Measurements from ENCODE around the gene CSMD2. TPM values are rescaled to one million over a fixed set of nuclear protein-coding genes. Genes with fewer than 3 reads are reported as not detected.
"Not testable (repeated sequence)": the region's sequence is repeated elsewhere in the genome, so short reads cannot be mapped to it uniquely, and the experiment has no call there.

CSMD2 gene
- total and polyA plus RNA-seq, 7 donors: under 0.01 to 0.83 (median 0.16) TPM

GRCh38 chr1:34113362-34113761 is 51.7 kb downstream of the CSMD2 start:
- H3K9me3 ChIP-seq: peaks cover 0 to 6% (median 0%) of the 10 kb centered on the region in 4 donors
- no peaks in the 10 kb centered on the region for H3K36me3 ChIP-seq
- no peak for TF ChIP-seq EP300 (IDR thresholded peaks at IDR 0.05)
- TF ChIP-seq CTCF (IDR thresholded peaks at IDR 0.05): no peak
- TF ChIP-seq POLR2AphosphoS5 (IDR thresholded peaks at IDR 0.05): no peak
- TF ChIP-seq POLR2A (IDR thresholded peaks at IDR 0.05): no peak
- no peak overlapping the region for H3K4me3 ChIP-seq
- H3K27me3 ChIP-seq: no peaks in the 10 kb centered on the region
- no peak for DNase-seq
- no peak overlapping the region for H3K27ac ChIP-seq
- no peaks in the 10 kb centered on the region for H3K4me1 ChIP-seq
- 46 to 59% methylated on average over 2 of the region's 2 CpGs for WGBS, 2 donors
- intact Hi-C loops (cut with DNase I): no loop called here

- intact Hi-C loops (cut with DNase I): no loop called here
- H3K9me3 ChIP-seq: no peaks in the 10 kb centered on the region
- H3K27ac ChIP-seq: no peak overlapping the region
- WGBS, 2 donors: 83 to 91% methylated on average over 3 of the region's 3 CpGs
- no peak for DNase-seq
- H3K27me3 ChIP-seq: peaks cover 0 to 8% (median 0%) of the 10 kb centered on the region in 3 donors
- H3K36me3 ChIP-seq: no peaks in the 10 kb centered on the region
- no peaks in the 10 kb centered on the region for H3K4me1 ChIP-seq
- TF ChIP-seq POLR2AphosphoS5 (IDR thresholded peaks at IDR 0.05): no peak
- no peak for TF ChIP-seq POLR2A (IDR thresholded peaks at IDR 0.05)
- TF ChIP-seq EP300 (IDR thresholded peaks at IDR 0.05): no peak
- TF ChIP-seq CTCF (IDR thresholded peaks at IDR 0.05): no peak
- H3K4me3 ChIP-seq: no peak overlapping the region
Observed at GRCh38 chr1:34108711-34109110, 56.3 kb downstream of the CSMD2 start.

- H3K9me3 ChIP-seq: no peaks in the 10 kb centered on the region
- TF ChIP-seq POLR2A (IDR thresholded peaks at IDR 0.05) (no peak), CTCF (IDR thresholded peaks at IDR 0.05) (no peak), EP300 (IDR thresholded peaks at IDR 0.05) (no peak), POLR2AphosphoS5 (IDR thresholded peaks at IDR 0.05) (no peak)
- no peak for DNase-seq
- H3K36me3 ChIP-seq: no peaks in the 10 kb centered on the region
- H3K4me3 ChIP-seq: no peak overlapping the region
- no peaks in the 10 kb centered on the region for H3K4me1 ChIP-seq
- no peak overlapping the region for H3K27ac ChIP-seq
- intact Hi-C loops (cut with DNase I): no loop called here
- H3K27me3 ChIP-seq: peaks cover 0 to 8% (median 0%) of the 10 kb centered on the region in 3 donors
- WGBS, 2 donors: 74 to 85% methylated on average over 2 of the region's 2 CpGs
Observed at GRCh38 chr1:34108269-34108668, 56.8 kb downstream of the CSMD2 start.

- peaks cover 0 to 5% (median 0%) of the 10 kb centered on the region in 4 donors for H3K4me1 ChIP-seq
- no peak overlapping the region for H3K4me3 ChIP-seq
- DNase-seq: no peak
- WGBS, 2 donors: 89 to 94% methylated on average over 1 of the region's 1 CpG
- intact Hi-C loops (cut with DNase I): no loop called here
- peaks cover 0 to 2% (median 0%) of the 10 kb centered on the region in 3 donors for H3K27me3 ChIP-seq
- H3K27ac ChIP-seq: no peak overlapping the region
- no peaks in the 10 kb centered on the region for H3K9me3 ChIP-seq
- no peak for TF ChIP-seq CTCF (IDR thresholded peaks at IDR 0.05)
- no peak for TF ChIP-seq EP300 (IDR thresholded peaks at IDR 0.05)
- no peak for TF ChIP-seq POLR2A (IDR thresholded peaks at IDR 0.05)
- TF ChIP-seq POLR2AphosphoS5 (IDR thresholded peaks at IDR 0.05): no peak
- H3K36me3 ChIP-seq: no peaks in the 10 kb centered on the region
Observed at GRCh38 chr1:34101151-34101550, 63.9 kb downstream of the CSMD2 start.

- intact Hi-C loops (cut with DNase I): no loop called here
- Histone ChIP-seq H3K4me3 (no peak overlapping the region), H3K27ac (no peak overlapping the region), H3K36me3 (no peaks in the 10 kb centered on the region), H3K4me1 (peaks cover 0 to 5% (median 0%) of the 10 kb centered on the region in 4 donors), H3K27me3 (no peaks in the 10 kb centered on the region), H3K9me3 (no peaks in the 10 kb centered on the region)
- no peak for DNase-seq
- TF ChIP-seq POLR2A (IDR thresholded peaks at IDR 0.05) (no peak), EP300 (IDR thresholded peaks at IDR 0.05) (no peak), POLR2AphosphoS5 (IDR thresholded peaks at IDR 0.05) (no peak)
- WGBS, 2 donors: 57 to 76% methylated on average over 5 of the region's 5 CpGs
Observed at GRCh38 chr1:34100332-34100731, 64.7 kb downstream of the CSMD2 start.

GRCh38 chr1:34092399-34092798 is 72.6 kb downstream of the CSMD2 start:
- H3K36me3 ChIP-seq; H3K4me1 ChIP-seq; H3K9me3 ChIP-seq; intact Hi-C loops (cut with DNase I); H3K27me3 ChIP-seq; DNase-seq; H3K27ac ChIP-seq; H3K4me3 ChIP-seq: not testable (repeated sequence)
- WGBS, 2 donors: 95 to 96% methylated on average over 18 of the region's 27 CpGs

Measured in sigmoid colon (tissue), 7 donors.